T-helper 22 cell (primary cell): ENCODE measurements around the gene PANK1.

Experiments
- DNase-seq: peaks from one replicate; pipeline ENCODE4 v3.0.0-alpha.2; 2020; ENCODE audit warnings: low read depth

PANK1 gene

DNA sequence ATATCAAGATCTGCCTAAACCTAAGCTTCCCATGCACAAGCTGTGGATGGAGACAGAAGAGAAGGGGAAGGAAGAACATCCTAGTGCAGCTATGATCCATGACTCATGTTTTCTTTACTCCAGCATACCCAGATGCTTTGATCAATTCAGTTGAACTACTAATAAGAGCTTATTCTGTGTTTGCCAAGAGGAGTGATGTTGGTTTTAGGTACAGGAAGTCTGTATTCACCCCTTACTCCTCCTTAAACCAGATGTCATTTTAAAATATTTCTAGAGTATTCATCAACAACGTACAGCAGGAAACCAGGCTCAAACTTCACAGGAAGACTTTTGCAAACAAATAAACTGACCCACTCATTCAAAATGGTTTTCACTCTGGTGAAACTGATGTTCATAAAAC, 29.2 kb downstream of the PANK1 start:
- DNase-seq, result no peak

DNA sequence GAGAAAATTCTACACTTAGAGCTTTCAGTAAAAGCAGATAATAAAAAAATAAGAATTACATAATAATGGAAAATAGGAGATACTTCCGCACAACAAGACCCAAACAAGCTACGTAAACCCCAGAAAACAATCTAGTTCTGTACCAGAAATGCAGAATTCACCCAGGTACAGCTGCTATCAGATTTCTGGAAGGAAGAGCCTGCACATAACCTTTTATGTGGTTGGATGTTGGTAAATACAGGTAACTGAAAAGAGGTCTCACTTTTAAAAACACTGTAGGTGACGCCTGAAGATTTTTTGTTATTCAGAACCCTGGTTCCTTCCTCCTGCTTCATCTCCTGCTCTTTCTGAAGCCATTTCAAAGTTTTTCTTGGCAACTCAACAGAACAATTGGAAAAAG, 29.9 kb downstream of the PANK1 start:
- no peak for DNase-seq

DNA sequence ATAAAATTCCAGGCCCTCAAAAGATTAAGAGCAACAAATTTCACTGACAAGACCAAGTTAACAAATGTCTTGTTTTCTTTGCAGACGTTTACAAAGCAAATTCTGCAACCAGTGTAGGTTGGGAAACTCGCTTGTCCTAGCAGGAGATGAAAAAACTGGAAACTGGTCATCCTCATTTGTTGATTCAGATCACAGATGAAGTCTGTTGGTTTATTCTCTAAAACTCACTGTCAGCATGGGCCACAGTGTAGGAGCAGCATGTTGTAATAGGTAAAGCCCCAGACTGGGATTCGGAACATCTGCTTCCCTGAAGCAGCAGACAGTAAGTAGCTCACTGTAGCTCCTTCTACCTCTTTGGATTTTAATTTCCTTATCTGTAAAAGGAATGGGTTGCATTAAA, 31.5 kb downstream of the PANK1 start:
- DNase-seq, result no peak

DNA sequence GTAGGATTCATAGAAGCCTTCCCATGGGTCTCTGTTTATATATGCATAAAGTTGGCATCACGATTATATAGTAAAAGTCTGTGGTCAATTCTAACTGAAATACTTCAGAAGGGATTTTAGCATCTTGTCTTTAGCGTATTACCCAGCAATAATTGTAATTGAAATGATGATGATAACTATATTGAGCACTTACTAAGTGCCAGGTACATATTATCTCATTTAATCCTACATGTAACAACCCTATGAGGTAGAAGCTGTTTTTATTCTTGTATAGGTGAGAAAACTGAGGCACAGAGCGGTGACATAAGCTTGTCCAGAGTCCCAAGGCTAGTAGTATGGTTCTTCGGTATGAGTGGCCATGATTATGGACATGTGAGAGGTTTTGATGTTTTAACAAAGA, 33.8 kb downstream of the PANK1 start:
- no peak for DNase-seq

DNA sequence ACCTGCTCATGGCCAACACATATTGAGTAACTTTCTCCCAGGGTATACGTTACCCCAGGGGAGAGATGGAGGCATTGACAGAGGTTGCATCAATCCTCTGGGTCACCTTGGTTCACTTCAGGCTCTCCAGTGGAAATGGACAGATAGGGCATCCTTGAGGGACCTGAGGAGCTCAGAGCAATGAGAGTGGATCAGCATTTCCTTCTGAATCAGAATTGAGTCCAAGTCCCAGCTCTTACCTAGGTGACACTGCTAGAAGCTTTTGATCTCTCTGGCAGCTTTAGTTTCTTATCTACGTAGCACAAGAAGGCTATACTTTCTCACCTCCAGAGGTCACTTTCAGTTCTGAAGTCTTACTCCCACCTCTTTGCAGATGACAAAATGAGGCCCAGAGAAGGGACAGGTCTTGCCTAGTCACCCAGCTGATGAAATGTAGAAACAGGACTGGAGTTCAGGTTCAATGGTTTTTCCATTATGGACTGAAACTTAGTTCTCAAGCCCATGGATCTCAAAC, 35.2 kb downstream of the PANK1 start:
- DNase-seq, result no peak

DNA sequence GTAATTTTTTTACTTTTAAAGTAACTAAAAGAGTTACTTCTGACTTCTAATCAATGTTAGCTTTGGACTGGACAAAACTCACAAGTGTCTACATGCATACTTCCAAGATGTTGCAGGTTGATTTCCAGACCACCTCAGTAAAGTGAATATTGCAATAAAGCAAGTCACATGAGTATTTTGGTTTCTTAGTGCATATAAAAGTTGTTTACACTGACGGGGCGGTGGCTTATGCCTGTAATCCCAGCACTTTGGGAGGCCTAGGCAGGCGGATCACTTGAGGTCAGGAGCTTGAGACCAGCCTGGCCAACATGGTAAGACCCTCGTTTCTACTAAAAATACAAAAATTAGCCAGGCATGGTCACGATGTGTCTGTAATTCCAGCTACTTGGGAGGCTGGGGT, 40.8 kb downstream of the PANK1 start:
- no peak for DNase-seq

DNA sequence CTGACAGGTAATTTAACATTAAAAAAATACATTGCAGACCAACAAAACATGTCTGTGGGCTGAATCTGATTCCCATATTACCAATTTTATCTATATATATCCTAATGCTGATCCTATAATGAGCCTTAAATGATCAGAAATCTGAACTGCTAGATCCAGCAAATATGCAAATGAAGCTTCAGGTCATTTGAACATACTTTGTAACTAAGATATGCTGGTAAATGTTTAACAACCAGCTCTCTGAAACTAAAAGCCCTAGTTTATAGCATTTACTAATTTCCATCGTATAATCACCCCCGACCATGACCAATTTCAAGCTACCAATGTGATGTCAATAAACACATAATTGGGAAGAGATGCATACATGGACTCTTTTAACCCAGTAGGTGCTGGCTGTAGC, 42.1 kb downstream of the PANK1 start:
- DNase-seq, result no peak

DNA sequence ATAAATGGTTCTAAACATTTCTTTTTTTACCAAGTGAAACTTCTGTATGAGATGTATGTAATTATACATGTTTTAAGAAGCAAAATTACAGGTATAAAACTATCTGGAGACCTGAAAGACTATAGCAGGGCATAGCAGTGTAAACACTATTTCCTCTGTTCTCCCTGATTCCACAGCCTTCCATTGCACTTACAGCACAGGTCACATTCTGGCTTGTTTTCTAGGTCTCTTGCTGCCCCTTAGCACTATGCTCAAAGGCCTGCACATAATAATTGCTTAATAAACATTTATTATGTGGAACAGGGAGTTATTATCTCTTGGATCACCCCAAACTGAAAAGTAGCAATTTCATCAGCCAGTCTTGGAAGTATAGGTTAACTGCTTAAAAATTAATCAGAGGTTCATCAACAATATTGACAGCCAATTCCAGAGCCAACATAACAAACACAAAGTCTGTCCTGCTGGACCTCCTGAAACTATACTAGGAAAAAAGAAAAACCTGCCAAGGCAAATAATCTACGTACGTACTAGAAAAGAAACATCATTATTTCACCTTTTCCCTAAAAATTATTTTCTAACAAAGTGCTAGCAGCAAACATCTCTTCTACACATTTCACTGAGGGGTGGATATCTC, 43.2 kb downstream of the PANK1 start:
- no peak for DNase-seq

DNA sequence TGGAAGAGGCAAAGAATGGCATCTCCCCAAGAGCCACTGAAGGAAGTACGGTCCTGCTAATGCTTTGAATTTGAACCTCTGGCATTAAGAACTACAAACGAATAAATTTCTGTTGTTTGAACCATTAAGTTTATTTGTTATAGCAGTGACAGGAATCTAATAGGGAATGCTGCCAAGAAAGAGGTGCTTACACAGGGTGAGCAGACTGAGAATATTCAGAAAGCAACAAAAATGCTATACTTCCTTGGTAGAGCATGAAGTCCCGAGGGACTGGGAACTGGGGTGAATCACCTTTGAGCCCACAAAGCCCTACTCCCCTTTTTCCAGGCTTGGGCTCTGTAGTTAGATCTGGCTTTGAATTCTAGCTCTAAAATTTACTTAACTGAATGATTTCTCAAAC, 45.0 kb downstream of the PANK1 start:
- DNase-seq, result no peak

DNA sequence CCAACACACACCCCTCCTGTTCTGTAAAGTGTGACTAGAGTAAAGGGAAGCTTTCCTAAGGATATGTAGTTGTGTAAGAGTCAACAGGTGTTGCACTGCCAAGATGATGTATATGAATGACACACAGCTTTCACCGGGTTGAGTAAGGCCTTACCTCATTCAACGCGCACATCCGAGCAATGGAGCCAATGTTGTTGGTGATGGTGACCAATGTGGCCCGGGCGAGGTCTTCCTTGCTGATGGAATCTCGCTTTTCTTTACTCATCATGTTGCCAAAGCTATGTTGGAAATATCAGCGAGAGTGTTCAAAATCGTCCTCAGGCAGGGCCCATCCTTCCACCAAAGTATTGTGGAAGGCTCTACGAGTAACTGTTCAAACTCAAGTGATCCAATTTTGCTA, 52.0 kb downstream of the PANK1 start:
- no peak for DNase-seq

DNA sequence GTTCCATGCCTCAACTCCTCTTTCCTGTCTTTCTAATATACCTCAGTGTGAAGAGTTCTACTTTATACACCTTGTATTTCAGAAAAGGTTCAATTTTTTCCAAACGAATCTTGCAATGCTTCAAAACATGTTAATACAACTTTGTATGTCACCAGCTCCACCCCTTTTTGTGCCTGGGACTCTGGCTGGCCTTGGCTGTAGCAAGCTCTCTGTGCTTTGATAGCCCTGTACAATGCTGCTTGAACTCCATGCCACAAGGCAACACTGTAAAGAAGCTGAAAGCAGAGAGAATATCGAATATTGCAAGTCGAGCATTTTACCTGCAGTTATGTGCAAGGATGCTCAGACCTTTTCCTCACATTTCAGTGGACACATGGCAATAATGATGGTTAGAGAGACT, 52.5 kb downstream of the PANK1 start:
- DNase-seq, result no peak

DNA sequence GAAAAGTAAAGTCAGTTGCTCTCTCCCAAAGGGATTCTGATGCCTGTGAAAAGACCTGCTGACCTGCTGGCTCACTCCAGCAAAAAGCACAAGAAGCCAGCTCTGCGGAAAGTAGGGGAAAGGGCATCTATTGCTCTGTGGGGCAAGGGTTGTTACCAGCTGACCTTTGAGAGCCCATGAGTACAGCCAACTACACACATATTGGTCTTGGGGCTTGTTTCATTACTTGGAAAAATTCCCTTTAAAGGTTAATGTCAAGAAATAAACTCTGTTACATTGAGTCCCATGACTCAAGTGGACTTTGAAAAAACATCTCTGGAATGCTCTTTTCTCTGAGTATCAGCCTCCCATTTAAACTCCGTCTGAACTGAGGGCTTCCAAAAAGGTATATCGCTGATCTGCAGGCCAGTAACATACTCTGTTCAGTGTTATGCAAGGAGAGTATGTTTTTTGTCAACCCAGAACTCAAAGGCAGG, 53.2 kb downstream of the PANK1 start:
- DNase-seq, result no peak

DNA sequence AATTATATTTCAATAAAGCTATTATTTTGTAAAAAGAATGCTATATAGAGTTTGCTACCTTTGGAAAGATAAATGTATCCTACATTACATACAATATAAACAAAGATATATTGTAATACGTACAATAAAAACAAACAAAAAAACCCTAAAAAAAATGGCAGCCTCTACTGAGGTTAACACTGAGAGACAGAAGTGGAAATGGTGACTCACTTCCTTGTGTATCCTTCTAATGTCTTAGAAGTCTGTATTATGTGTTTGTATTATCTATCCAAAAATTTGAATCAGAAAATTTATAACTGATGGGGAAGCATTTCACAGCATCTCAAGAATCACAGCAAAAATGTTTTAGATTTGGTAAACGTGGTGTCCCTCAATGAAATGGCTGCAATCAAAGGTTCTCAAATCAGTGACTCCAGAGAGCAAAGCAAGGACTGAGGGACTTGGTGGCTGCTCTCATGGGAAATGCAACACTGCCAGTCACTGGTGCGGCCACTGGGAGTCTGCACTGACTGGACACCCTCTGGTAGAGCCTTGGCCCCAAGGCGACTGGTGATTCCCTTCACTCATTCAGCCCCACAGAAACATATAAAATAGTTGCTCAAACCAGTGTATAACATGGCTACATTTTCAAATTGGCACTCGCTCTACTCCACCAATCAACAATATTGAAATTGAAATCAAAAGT, 53.8 kb downstream of the PANK1 start:
- DNase-seq, result no peak

DNA sequence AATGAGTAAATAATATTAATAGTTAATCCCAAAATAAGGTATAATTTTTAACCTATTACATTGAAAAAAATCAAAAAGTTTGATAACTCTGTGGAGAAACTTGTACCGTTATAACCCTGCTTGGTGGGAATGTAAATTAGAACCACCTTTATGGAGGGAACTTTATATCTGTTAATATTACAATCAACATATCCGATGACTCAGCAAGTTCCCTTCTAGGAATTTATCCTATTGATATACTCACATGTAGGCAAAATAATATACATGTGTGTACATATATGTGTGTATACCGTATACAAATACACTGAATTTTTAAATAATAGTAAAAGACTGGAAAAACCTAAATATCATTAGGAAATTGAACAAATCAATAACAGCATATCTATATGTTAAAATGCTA, 54.7 kb downstream of the PANK1 start:
- DNase-seq, result no peak

DNA sequence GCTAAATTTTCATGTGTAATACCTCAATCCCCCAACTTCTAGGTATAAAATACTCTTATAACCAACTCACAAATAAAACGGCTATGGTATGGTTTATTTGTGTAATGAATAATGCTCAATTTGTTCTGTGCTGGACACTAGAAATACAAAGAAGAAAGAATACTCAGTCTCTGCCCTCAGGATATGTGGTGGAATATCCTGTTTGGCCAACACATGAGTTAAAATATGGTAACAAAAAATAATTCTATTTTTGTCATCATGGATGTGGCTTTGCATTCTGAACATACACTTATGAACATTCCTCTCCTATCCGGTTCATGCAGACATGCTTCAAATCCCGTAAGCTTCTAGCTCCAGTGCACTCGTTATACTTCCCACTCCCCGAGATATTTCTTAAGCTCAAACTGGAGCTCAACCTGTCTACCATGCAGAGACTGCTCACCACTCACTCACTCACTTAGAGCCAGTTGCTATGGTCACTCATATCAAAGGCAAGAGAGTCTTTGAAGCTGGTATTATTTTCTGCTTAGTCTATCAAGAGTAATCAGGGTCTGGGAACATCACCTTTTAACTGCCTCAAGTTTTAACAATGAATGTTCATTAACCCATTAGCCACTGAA, 55.8 kb downstream of the PANK1 start:
- no peak for DNase-seq

DNA sequence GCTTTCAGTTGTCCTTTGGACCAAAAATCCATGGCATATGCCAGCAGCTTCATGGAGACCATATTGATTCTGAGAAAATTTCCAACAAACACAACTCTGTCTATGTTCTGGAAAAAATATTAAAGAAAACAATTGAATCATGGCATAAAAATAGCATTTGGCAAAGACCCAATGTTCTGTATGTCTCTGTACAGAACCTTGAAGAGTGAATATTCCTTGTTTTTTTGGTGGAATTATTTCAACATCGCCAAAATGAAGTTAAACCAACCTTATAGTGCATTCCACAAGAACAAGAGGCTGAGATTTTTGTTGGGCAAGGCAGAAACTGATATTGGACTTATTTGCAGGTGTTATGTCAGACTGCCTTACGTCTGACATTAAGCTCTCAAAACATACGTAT, 56.4 kb downstream of the PANK1 start:
- no peak for DNase-seq

DNA sequence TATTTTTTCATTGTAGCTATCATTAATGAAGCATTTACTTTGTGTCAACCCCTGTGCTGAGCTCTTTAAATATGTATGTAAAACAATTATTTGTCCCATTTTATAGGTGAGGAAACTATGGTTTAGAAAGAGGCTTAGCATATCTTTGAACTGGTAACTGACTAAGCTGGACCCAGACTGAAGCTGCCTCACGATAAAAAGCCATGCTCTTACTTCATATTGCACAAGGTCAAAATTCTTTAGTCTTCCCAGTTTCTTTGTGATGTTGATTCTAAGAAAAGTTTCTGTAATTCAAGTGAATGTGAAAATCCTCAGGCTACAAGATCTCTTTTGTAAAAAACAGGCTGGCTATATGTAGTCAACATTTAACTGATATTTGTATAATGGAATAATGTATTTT, 63.0 kb downstream of the PANK1 start:
- DNase-seq, result no peak

DNA sequence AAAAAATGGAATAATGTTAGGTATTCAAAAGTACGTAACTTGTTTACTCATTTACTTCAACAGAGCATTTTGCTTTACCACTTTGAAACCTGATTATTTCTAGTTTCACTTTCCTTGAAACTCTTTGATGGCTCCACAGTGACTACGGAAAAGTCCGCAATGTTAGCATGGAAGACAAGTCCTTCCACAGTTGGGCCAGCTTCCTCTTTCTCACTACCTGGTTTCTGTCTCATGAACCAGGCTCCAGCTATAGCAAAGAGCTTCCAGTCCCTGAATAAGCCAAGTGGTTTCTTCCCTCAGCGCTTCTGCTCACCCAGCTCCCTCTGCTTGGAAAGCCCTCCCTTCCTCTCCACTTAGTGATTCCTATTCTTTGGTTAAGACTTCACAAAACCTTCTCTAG, 64.8 kb downstream of the PANK1 start:
- no peak for DNase-seq

DNA sequence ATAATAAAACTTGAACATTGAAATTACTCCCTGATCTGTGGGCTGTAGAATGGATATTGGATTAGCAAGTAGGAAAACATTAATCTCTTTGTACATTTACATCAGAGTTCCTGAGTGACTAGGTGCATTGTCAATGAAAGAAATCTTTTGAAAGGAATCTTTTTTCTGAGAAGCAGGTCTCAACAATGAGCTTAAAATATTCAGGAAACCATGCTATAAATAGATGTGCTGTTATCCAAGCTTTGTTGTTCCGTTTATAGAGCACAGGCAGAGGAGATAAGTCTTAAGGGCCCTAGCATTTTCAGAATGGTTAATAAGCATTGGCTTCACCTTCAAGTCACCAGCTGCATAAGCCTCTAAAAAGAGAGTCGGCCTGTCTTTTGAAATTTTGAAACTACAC, 68.3 kb downstream of the PANK1 start:
- DNase-seq, result no peak

DNA sequence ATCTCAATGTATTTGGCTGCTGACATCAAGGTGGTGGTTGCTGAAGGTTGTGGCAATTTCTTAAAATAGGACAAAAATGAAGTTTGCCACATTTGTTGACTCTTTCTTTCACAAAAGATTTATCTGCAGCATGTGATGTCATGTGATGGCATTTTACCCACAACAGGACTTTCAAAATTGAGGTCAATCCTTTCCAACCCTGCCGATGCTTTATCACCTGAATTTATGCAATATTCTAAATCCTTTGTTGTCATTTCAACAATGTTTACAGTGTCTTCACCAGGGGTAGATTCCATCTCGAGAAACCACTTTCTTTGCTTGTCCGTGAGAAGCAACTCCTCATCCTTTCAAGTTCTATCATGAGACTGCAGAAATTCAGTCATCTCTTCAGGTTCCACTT, 69.0 kb downstream of the PANK1 start:
- no peak for DNase-seq

DNA sequence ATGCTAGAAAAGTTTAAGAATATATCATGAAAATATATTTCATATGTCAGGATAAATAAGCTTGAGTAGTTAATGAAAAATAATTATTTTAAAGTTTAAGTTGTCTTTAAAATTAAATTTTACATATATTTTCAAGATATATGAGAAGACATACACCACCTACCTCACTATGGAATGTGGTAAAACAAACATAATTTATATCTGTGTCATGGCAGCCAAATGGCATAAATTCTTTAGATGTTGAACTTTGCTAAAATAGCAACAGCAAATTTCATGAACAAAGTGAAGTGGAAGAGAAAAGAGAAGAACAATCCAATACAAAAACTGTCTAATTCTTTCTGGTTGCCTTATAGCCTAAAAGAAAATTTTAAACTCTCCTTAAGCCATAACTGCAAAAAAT, 70.0 kb downstream of the PANK1 start:
- DNase-seq, result no peak

DNA sequence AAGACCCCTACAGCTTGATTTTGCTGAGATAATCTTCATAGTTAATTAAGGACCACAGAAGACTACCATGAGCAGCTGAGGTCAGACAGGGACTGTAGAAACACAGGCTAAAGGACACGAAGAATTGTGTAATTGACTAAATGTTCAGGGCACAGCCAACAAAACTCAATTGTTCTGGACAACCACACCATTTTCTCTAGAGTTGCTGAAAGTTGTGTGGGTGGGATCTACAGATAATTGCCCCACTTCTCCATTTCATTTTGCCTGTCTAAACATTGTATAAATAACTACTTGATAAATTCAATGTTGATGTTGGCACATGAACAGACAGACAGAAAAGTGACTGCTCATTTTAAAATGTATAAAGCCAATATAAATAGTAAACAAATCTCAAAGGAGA, 70.7 kb downstream of the PANK1 start:
- DNase-seq, result no peak

DNA sequence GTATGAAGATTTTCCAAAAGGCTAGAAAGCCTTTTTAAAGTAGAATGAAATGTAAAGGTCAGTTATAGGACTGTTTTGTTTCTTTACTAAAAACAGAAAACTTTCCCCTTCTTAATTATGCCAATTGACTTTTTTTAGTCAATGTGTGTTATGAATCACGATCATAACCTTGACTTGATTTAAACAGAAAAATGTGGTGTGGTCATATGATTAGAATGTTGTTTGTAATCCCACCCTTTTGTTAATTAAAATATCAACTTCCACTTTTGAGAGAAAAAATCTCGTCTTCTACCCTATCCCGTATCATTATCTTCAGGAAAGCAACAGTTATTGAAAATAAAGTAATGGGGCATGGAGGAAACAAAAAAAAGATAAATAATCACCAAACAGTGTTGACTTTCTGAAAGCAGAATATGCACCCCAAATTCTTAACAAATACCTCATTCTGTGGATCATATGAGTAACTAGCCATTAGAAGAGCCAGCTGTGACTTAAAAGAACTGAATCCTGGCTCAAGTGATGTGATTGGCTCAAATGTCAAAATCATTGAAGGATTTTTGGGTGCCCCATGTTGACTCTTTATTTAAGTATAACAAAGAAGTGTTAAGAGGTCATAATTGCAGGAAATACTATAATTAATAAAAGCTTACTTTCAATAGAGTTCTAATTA, 77.3 kb downstream of the PANK1 start:
- DNase-seq, result no peak
